AG04449 (cell line): Measurements from ENCODE around the gene BMP6.

Source experiments
- CTCF ChIA-PET: fragments of 350-600 bp; formaldehyde crosslinking; extraction: SDS; loops from one replicate; lab custom pipeline; 2021; ENCODE audit warnings: antibody characterized with exemption; lab: Yijun Ruan, JAX
- POLR2A ChIA-PET: fragments of 400-600, 350-600 bp; formaldehyde crosslinking; extraction: SDS; loops from one replicate; lab custom pipeline; 2020; ENCODE audit warnings: antibody characterized with exemption, inconsistent platforms; lab: Yijun Ruan, JAX
- DNase-seq: peaks from one replicate; pipeline ENCODE4 v3.0.0-alpha.2; 2010; ENCODE audit warnings: low read depth, low spot score
- H3K4me3 ChIP-seq: 2 replicates; pipeline ENCODE4 v1.5.1; 2011; ENCODE audit warnings: low read depth, mild to moderate bottlenecking, control low read depth, low read length
- CTCF ChIP-seq: IDR thresholded peaks from one replicate; pipeline ENCODE4 v1.5.1; 2011; ENCODE audit warnings: mild to moderate bottlenecking, moderate library complexity, low read length, control low read depth, inconsistent platforms; ENCODE audit not compliant: insufficient read depth; ENCODE audit errors: missing control alignments

The BMP6 gene

GRCh38 chr6:7769702-7770101, 43.8 kb downstream of the BMP6 start:
- H3K4me3 ChIP-seq, result no peak overlapping the region
- ChIA-PET CTCF (no interaction called here), POLR2A (no interaction called here)
- DNase-seq, result no peak
- TF ChIP-seq CTCF, result no peak

DNA sequence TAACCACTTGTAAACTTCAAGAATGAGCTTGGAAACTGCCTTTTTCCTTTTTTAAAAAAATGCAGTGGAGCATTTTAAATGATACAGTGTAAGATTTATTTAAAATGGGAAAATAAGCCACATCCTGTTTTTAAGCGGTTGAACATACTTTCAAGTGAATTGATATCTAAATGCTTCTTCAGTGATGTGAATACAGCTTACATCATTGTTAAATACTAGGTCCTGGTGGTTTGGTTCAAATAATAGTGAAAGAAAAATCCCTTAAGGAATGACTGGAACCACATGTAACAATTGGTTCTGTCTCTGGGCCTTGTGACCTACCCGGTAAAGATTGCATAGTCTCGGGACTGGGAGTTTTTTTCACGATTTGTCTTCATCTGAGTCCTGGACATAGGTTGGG, 44.2 kb downstream of the BMP6 start:
- TF ChIP-seq CTCF, result no peak
- ChIA-PET CTCF (no interaction called here), POLR2A (no interaction called here)
- DNase-seq, result no peak
- H3K4me3 ChIP-seq, result no peak overlapping the region

- DNase-seq, result no peak
- no peak for TF ChIP-seq CTCF
- ChIA-PET POLR2A (no interaction called here), CTCF (no interaction called here)
- no peak overlapping the region for H3K4me3 ChIP-seq
Measured at GRCh38 chr6:7770601-7771000, 44.7 kb downstream of the BMP6 start.

DNA sequence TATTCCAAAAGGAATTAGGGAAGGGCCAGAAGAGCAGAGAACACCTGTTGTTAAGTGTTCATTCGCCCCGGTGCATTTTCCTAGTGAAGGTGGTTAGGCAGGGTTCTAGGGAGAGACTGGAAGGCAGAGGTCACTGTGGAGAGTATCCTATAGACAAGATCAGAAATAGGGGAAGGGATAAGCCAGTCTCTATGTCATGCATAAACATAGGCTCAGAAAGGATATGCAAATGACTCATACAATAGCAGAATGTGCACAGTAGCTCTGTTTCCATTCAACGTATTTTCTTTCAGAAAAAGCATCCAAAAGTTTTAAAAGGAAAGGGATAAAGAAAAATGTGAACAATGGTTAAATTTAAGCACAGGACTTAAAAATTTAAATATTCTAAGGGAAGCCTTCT, 47.4 kb downstream of the BMP6 start:
- no peak overlapping the region for H3K4me3 ChIP-seq
- ChIA-PET POLR2A (interaction anchor here (0.6 kb wide), 1 partner anchor 22 kb away, joined by 3 read pairs; no protein-coding TSS in a partner anchor), CTCF (interaction anchor here (0.7 kb wide), 1 partner anchor 22 kb away, joined by 3 read pairs; no protein-coding TSS in a partner anchor)
- DNase-seq, result no peak
- TF ChIP-seq CTCF, result no peak

DNA sequence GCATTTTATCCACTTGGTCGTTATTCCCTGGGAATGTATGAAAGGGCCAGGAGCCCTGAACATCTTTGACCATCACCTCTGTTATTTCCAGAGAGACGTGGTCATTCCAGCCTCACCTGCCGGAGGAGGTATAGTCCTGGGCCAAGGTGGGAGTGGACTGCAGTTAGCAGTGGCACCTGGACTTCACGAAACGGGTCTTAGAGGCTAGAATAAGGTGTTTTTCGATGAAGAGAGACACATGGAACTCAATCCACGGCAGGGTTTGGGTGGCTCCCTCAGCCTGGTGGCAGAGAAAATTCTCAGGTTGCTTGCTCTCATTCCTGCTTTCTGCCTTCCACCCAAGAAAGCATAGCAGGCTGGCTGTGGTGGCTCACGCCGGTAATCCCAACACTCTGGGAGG, 48.0 kb downstream of the BMP6 start:
- DNase-seq, result no peak
- ChIA-PET POLR2A (interaction anchor here (0.6 kb wide), 1 partner anchor 21 kb away, joined by 3 read pairs; no protein-coding TSS in a partner anchor), CTCF (interaction anchor here (0.7 kb wide), 1 partner anchor 23 kb away, joined by 3 read pairs; no protein-coding TSS in a partner anchor)
- H3K4me3 ChIP-seq, result no peak overlapping the region
- TF ChIP-seq CTCF, result no peak

DNA sequence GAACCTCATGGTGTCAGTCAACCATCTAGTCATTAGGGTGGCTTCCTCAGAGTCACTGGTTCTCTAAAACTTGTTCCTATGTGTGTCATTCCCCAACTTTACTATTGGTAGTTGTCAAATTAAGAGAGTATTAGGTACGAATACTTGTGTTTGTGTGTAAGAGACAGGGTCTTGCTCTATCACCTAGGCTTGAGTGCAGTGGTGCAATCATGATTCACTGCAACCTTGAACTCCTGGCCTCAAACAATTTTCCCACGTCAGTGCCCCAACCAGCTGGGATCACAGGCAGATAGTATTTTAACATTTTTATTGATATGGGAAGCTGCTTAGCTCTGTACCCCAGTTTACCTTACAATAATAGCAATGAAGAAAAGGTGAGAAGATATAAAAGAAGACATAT, 50.6 kb downstream of the BMP6 start:
- ChIA-PET POLR2A (no interaction called here), CTCF (interaction anchor here (0.8 kb wide), 1 partner anchor 9 kb away, joined by 3 read pairs; no protein-coding TSS in a partner anchor)
- no peak for DNase-seq
- no peak for TF ChIP-seq CTCF
- H3K4me3 ChIP-seq, result no peak overlapping the region
